ENCODE results near the gene CUL1.

Gene CUL1

GRCh38 chr7:148761499-148762278 is 63.0 kb downstream of the CUL1 start:
- DNase-seq (ENCODE audit: low read depth), result no peak

DNA sequence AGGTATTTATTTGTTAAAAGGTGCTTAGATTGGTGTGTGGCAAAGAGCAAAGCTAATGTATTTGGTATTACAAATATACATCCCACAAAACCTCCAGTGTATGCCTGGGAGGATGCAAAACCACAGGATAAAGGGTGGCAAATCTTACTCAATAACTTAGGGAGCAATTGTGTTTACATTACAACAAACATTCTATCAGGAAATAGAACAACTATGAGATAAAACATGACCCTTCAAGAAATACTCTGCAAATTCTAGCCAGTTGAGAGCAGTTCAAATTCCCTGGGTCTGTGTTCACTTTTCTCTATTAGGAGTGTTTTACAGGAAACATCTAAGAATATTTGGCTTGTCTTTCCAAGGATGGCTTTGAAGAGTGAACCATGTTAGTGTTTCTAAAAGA is 64.9 kb downstream of the CUL1 start:
- DNase-seq (ENCODE audit: low read depth), result no peak

DNA sequence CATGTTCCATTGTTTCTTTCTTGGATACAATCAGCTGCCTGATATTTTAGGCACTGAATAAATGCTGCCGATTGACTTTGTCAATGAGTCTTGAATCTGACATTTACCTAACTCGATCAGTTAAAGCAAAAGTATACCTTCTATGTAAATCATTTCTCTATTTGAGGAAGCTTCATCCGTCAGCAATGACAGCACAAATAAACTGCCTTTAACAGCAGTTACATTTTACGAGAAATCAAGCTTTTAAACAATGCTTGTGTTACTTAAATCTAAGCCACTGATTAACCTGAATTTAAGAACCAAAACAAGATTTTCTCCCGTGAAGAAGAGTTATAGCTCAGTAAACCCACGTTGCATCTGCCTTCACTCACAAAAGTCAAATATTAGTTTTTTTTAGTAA is 71.3 kb downstream of the CUL1 start:
- DNase-seq (ENCODE audit: low read depth), result no peak

- no peak for DNase-seq (ENCODE audit: low read depth)
These were observed 73.8 kb downstream of the CUL1 start for GRCh38 chr7:148772297-148773089.

GRCh38 chr7:148773334-148773733 is 74.6 kb downstream of the CUL1 start:
- DNase-seq (ENCODE audit: low read depth), result no peak

GRCh38 chr7:148774471-148774870 is 75.8 kb downstream of the CUL1 start:
- no peak for DNase-seq (ENCODE audit: low read depth)

DNA sequence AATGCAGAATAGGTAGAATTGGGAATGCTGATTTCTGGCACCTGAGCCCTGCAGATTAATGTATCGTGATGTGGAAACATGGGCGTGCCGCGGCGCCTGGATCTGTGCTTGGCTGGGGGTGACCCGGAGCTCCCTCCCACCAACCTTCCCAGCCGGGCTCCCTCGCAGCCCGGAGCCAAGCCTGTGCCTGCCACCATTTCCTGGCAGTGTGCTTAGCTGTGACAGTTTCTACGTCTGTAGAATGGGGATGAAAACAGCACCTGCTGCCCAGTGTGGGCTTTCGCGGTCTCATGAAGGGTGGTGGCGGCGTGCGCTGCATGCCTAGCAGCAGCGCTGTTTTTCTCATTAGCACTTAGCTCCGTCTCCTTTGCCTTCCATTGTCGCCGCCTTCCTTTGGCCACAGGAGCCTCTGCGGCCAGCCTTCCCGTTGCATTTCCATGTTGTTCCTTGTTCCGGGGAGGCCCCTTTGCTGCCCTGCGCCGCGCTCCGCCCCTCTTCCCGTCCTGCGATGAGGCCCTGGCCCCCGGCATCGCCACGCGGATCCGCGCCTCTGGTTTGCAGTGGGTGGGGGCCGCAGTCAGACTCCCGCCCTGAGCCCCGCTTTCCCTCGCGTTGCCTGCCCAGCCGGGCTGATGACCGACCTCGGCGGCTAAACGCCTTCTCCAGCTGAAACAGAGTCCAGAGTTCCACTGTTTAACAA is 84.2 kb downstream of the CUL1 start:
- DNase-seq (ENCODE audit: low read depth), result no peak

- no peak for DNase-seq (ENCODE audit: low read depth)
These were observed 85.3 kb downstream of the CUL1 start for GRCh38 chr7:148783801-148784527.

DNA sequence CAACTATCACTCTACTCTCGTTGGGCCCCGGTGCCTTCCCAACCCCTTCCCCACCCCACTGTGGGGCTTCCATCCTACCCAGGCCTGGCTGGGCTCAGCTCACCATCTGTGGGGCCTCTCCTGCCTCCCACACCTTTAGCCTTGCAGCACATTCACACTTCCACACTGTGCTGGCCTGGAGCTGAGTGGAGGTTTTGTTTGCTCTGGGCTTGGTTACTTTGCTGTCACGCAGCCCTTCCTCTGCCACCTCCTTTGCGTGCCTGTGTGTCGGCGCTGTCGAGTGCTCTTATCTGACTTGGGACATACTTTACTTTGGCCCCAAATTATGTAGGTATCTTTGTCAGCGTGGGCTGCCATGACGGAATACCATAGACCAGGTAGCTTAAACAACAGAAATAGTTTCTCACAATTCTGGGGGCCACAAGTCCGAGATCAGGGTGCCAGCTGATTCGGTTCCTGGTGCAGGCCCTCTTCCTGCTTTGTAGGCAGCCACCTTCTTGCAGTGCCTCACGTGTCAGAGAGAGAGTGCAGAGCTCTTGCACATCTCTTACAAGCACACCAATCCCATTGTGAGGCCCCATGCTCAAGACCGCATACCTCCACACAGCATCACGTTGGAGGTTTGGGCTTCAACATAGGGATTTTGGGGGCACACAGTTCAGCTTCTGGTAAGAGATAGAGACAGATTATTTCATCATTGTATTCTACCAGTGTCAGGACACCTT is 89.0 kb downstream of the CUL1 start:
- no peak for DNase-seq (ENCODE audit: low read depth)

- no peak for DNase-seq (ENCODE audit: low read depth)
These were observed 90.5 kb downstream of the CUL1 start for GRCh38 chr7:148789220-148789619.

GRCh38 chr7:148790131-148790726 is 91.5 kb downstream of the CUL1 start:
- DNase-seq (ENCODE audit: low read depth), result no peak

- DNase-seq (ENCODE audit: low read depth), result no peak
These were observed 92.1 kb downstream of the CUL1 start for GRCh38 chr7:148790850-148791249.

- DNase-seq (ENCODE audit: low read depth), result no peak
These were observed 92.8 kb downstream of the CUL1 start for GRCh38 chr7:148791546-148791945.

DNA sequence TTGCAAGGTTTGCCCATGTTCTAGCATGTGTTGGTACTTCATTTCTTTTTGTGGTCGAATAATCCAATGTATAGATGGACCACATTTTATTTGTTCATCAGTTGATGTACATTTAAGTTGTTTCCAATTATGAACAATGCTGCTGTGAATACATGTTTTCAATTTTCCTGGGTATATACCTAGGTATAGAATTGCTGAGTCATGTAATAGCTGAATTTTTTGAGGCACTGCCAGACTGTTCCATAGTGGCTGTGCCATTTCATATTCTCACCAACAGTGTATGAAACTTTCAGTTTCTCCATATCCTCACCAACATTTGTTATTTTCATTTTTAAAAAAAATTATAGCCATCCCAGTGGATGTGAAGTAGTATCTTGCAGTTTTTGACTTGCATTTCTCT is 94.9 kb downstream of the CUL1 start:
- DNase-seq (ENCODE audit: low read depth), result no peak

GRCh38 chr7:148794476-148794875 is 95.8 kb downstream of the CUL1 start:
- DNase-seq (ENCODE audit: low read depth), result no peak

DNA sequence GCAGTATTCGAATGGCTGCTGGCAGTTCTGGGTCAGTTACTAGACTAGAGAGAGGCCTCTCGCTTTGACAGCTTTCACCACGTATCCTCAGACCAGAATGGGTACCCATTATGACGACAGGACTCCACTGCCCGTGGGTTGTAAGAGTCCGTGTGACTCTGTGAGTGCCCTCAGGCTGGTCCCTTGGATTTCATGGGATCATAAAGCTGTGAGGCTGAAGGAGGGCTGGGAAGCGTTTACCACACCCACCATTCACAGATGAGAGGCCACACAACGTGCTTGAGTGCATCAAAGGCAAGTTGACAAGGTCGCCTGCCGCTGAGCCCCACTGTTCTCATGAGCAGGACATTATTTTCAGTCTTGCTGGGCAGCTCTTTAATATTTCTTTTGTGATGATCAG is 98.1 kb downstream of the CUL1 start:
- no peak for DNase-seq (ENCODE audit: low read depth)

GRCh38 chr7:148799893-148800555 is 101.3 kb downstream of the CUL1 start:
- no peak for DNase-seq (ENCODE audit: low read depth)

DNA sequence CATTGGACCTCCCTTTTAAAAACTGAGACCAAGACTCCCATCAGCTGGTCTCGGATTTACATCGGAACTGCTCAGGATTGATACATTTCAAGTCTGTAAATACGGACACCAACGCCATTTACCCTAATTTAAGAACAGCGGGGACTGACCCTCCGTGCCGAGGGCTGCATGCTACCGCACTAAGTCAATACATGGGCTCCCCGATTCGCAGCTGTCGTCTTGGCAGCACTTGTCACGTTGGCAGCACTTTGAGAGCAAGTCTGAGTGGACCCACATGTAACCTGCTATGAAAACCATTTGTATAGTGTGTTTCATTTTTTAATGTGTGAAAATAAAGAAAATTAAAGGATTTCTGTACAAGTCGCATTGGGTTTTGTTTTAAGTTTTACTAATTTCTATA is 102.0 kb downstream of the CUL1 start:
- DNase-seq (ENCODE audit: low read depth), result no peak

DNA sequence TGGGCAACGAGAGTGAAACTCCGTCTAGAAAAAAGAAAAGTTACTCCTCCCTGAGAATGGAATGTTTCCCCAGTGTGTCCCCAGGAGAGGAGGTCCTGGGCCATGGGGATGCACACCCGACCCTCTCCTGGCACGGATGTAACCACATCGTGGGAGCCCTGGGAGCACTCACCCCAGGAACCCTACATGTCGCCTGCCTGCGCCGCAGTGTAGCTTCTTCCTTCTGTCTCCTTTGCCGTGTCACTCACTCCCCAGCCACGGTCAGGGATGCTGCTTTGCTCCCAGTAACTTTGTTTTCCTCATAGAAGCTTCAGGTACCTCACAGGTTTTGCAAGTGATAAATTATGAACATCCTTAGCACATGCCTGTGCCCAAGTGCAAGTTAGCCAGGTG is 103.4 kb downstream of the CUL1 start:
- no peak for DNase-seq (ENCODE audit: low read depth)

DNA sequence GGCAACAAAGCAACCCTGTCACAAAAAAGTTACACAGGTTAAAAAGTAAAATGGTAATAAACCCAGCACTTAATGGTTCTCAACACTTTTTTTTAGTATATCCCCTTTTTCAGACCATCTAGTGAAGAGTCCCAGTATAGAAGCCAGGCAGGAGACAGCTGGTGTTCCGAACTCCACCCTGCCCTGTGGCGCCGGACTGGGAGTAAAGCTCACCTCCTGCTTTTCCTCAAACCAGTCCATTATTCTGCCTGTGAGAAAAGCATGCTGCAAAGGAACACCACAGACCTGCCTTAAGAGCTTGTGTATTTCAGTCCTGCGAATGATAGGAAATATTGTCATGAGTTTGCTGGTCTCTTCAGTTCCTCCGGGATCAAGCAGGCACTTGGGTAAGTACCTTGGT is 104.4 kb downstream of the CUL1 start:
- no peak for DNase-seq (ENCODE audit: low read depth)

Data from CMK (cell line).